Activated naive CD4-positive, alpha-beta T cell treated with anti-CD3 and anti-CD28 coated beads, Interleukin-2, amount 10 ng/mL, durations not matched to agents 7 days and 5 days (primary cell): Measurements from ENCODE around the gene KISS1R.
A peak's percentile ranks its signal among the peaks of the same experiment; 100 is the strongest.

Experiments
- CTCF ChIA-PET: fragments of 350-600 bp; sonication (Branson Sonifier 250); formaldehyde crosslinking; loops from one replicate; lab custom pipeline; 2021; ENCODE audit warnings: antibody characterized with exemption; lab: Charles Lee
- DNase-seq: peaks from one replicate; pipeline ENCODE4 v3.0.0-alpha.2; 2020
- H3K27ac Mint-ChIP-seq: one replicate; pipeline ENCODE4 v1.8.0; 2021; ENCODE audit warnings: mild to moderate bottlenecking, moderate library complexity, mixed read lengths
- H3K27me3 Mint-ChIP-seq: one replicate; pipeline ENCODE4 v1.8.0; 2021; ENCODE audit warnings: mild to moderate bottlenecking, mixed read lengths
- H3K36me3 Mint-ChIP-seq: one replicate; pipeline ENCODE4 v1.8.0; 2021; ENCODE audit warnings: mixed read lengths
- H3K4me1 Mint-ChIP-seq: one replicate; pipeline ENCODE4 v1.8.0; 2021; ENCODE audit warnings: mixed read lengths
- H3K4me3 Mint-ChIP-seq: one replicate; pipeline ENCODE4 v1.8.0; 2021; ENCODE audit warnings: mild to moderate bottlenecking, moderate library complexity, mixed read lengths
- H3K9me3 Mint-ChIP-seq: one replicate; pipeline ENCODE4 v1.8.0; 2021; ENCODE audit warnings: mixed read lengths

KISS1R gene

GRCh38 chr19:960020-960419 lies 42.9 kb downstream of the KISS1R start:
- DNase-seq: no peak
- Mint-ChIP-seq H3K27me3 (no peaks in the 10 kb centered on the region), H3K4me1 (peaks cover 17% of the 10 kb centered on the region), H3K27ac (no peak overlapping the region), H3K9me3 (no peaks in the 10 kb centered on the region), H3K36me3 (peaks cover 24% of the 10 kb centered on the region), H3K4me3 (no peak overlapping the region)
- CTCF ChIA-PET: no interaction called here

DNA sequence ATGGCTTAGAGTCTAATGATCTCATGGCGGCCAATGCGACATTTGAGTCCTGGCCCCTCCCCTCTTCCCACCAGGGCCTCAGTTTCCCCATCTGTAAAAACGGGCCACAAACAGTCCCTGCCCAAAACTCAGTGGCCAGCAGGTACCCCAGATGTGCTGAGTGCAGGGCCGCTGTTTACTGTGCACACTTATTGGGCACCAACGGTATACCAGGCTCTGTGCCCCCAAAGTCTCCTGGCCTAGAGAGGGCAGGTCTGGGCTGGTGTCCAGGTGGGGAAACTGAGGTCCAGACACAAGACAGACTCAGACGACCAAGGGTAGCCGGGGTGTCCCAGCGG lies 43.4 kb downstream of the KISS1R start:
- Mint-ChIP-seq H3K27me3 (no peaks in the 10 kb centered on the region), H3K4me3 (no peak overlapping the region), H3K27ac (no peak overlapping the region), H3K36me3 (peaks cover 28% of the 10 kb centered on the region), H3K9me3 (no peaks in the 10 kb centered on the region), H3K4me1 (peaks cover 20% of the 10 kb centered on the region)
- CTCF ChIA-PET: no interaction called here
- no peak for DNase-seq

DNA sequence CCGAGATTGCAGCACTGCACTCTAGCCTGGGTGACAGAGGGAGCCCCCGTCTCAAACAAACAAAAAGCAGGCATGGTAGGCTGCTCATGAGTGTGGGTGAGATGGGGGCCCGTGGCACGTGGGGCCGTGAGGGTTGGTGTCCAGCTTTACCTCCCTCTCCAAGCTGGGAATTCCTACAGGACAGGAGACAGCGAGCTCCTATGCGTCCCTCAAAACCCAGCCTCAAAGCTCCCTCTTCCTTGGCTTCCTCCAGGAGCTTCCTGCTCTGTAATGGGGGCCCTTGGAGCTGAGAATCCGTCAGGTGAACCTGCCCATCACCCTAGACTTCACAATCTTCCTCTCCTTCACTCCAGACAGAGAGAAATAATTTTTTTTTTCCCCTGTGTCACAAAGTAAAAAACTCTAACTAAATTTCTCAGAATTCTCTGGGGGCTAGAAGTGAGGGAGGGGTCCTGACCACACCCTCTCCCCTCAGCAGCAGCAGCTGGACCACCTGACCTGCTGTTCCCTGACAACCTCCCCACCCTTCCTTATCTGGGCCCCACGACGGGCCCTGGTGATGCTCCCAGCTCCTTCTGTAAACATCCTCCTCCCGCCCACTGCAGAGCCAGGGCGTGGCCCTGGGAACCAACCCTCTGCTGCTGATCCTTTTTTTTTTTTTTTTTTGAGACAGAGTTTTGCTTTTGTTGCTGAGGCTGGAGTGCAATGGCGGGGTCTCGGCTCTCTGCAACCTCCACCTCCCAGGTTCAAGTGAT lies 44.9 kb downstream of the KISS1R start:
- Mint-ChIP-seq H3K9me3 (no peaks in the 10 kb centered on the region), H3K4me1 (peaks cover 20% of the 10 kb centered on the region), H3K4me3 (no peak overlapping the region), H3K27ac (peak overlapping the region; percentile 84), H3K36me3 (peaks cover 33% of the 10 kb centered on the region), H3K27me3 (no peaks in the 10 kb centered on the region)
- CTCF ChIA-PET: interaction anchor here (0.6 kb wide), 1 partner anchor 34 kb away, joined by 3 read pairs; no protein-coding TSS in a partner anchor
- peak; percentile 38 for DNase-seq

GRCh38 chr19:962683-963400 lies 45.7 kb downstream of the KISS1R start:
- CTCF ChIA-PET: no interaction called here
- Mint-ChIP-seq H3K27me3 (no peaks in the 10 kb centered on the region), H3K36me3 (peaks cover 37% of the 10 kb centered on the region), H3K4me1 (peaks cover 20% of the 10 kb centered on the region), H3K27ac (peak overlapping the region; percentile 11), H3K9me3 (no peaks in the 10 kb centered on the region), H3K4me3 (no peak overlapping the region)
- no peak for DNase-seq

DNA sequence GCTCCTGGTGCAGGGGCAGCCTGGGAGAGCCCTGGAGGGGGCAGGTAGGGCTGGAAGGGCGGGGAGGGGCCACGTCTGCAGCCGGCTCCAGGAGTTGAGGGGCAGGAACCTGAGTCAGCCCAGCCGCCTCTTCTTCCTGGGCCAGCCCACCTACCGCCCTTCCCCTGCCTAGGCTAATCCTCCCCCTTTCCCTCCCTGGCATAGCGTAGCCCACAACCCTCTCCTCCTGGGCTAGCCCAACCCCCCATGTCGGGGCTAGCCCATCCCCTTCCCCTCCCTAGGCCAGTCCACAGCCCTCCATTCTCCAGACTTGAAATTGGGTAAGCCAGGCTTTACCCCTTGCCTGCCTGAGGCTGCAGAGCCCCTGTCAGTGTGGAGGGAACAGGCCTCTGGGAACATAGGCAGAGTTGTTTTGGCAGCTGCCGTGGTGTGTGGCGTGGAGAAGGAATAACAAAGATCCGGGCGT lies 46.4 kb downstream of the KISS1R start:
- no peak overlapping the region for H3K4me3 Mint-ChIP-seq
- CTCF ChIA-PET: no interaction called here
- no peak for DNase-seq
- no peaks in the 10 kb centered on the region for H3K9me3 Mint-ChIP-seq
- no peaks in the 10 kb centered on the region for H3K27me3 Mint-ChIP-seq
- H3K4me1 Mint-ChIP-seq: peaks cover 20% of the 10 kb centered on the region
- H3K36me3 Mint-ChIP-seq: peaks cover 41% of the 10 kb centered on the region
- no peak overlapping the region for H3K27ac Mint-ChIP-seq

- CTCF ChIA-PET: interaction anchor here (1.3 kb wide), 1 partner anchor 40 kb away, joined by 3 read pairs; no protein-coding TSS in a partner anchor
- Mint-ChIP-seq H3K9me3 (no peaks in the 10 kb centered on the region), H3K4me1 (peaks cover 17% of the 10 kb centered on the region), H3K27ac (no peak overlapping the region), H3K36me3 (peaks cover 41% of the 10 kb centered on the region), H3K4me3 (no peak overlapping the region), H3K27me3 (no peaks in the 10 kb centered on the region)
- no peak for DNase-seq
Observed at GRCh38 chr19:964116-964520, 47.0 kb downstream of the KISS1R start.

DNA sequence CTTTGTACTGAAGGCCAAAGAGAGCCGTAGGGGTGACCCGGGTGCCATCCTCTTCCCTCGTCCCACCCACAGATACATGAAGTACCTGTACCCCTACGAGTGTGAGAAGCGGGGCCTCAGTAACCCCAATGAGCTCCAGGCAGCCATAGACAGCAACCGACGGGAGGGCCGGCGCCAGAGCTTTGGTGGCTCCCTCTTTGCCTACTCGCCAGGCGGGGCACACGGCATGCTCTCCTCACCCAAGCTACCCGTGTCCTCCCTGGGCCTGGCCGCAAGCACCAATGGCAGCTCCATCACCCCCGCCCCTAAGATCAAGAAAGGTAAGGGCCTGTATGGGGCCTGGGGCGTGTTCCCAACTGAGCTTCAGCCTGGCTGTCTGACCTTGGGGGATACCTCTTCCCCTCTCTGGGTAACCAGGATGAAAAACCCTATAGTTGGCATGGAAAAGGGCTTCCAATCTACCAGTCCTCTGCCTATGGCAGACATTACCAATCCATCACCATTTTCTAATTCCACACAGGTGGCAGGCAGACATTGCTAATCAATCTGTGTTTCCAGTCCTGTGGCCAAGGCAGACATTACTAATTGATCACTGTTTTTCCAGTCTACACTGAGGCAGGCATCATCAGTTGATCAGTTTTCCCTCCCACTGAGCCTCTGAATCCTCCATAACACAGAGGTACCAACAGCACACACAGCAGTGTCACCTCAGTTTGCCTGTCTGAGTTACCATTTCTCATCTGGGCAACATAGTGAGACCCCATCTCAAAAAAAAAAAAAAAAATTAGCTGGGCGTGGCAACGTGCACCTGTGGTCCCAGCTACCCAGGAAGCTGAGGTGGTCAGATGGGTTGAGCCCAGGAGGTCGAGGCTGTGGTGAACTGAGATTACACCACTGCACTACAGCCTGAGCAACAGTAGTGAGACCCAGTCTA lies 47.9 kb downstream of the KISS1R start:
- DNase-seq: no peak
- CTCF ChIA-PET: interaction anchor here (1.3 kb wide), 1 partner anchor 39 kb away, joined by 3 read pairs; no protein-coding TSS in a partner anchor
- peaks cover 15% of the 10 kb centered on the region for H3K4me1 Mint-ChIP-seq
- peaks cover 41% of the 10 kb centered on the region for H3K36me3 Mint-ChIP-seq
- no peaks in the 10 kb centered on the region for H3K9me3 Mint-ChIP-seq
- no peak overlapping the region for H3K4me3 Mint-ChIP-seq
- H3K27me3 Mint-ChIP-seq: no peaks in the 10 kb centered on the region
- no peak overlapping the region for H3K27ac Mint-ChIP-seq

DNA sequence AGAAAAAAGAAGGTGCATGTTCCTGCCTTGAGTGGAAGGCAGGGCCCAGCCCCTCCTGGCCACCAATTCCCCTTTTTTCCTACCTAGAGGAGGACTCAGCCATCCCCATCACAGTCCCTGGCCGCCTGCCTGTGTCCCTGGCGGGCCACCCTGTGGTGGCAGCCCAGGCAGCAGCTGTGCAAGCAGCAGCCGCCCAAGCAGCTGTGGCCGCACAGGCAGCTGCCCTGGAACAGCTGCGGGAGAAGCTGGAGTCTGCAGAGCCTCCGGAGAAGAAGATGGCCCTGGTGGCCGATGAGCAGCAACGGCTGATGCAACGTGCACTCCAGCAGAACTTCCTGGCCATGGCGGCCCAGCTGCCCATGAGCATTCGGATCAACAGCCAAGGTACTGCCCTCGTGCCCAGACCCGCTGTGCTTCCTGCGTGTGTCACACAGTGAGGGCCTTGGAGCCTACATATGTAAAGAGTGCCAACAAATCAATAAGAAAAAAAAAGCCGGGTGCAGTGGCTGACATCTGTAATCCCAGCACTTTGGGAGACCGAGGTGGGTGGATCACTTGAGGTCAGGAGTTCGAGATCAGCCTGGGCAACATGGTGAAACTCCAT lies 49.5 kb downstream of the KISS1R start:
- no peak for DNase-seq
- no peaks in the 10 kb centered on the region for H3K27me3 Mint-ChIP-seq
- no peak overlapping the region for H3K27ac Mint-ChIP-seq
- H3K4me1 Mint-ChIP-seq: peaks cover 15% of the 10 kb centered on the region
- H3K9me3 Mint-ChIP-seq: peaks cover 7% of the 10 kb centered on the region
- H3K36me3 Mint-ChIP-seq: peaks cover 52% of the 10 kb centered on the region
- H3K4me3 Mint-ChIP-seq: no peak overlapping the region
- CTCF ChIA-PET: no interaction called here
